Right ventricle myocardium inferior (tissue), 1 donor: ENCODE data around the gene SLC6A12. TPM values are rescaled to one million over a fixed set of nuclear protein-coding genes. Genes with fewer than 3 reads are reported as not detected.

ENCODE experiments used
- ATAC-seq: fragments of 200-7000 bp; cut with Tn5 transposase; one replicate; pipeline ENCODE4 v1.9.1; 2020; ENCODE audit warnings: mild to moderate bottlenecking, moderate library complexity
- DNase-seq: peaks from one replicate; pipeline ENCODE4 v3.0.0; 2021; ENCODE audit errors: missing footprints
- intact Hi-C: fragments of 100-400 bp; cut with DNase I; formaldehyde crosslinking; loops from one replicate; pipeline ENCODE4 v1.11.0; 2022
- total RNA-seq: library from RNA; stranded (reverse); fragmentation: NEBNext Ultra II Directional; extraction: Animal tissue kit (Norgen Biotek cat#: 25700); gene quantifications from one replicate; pipeline ENCODE4 v1.2.1, GENCODE V29; 2021
- donor health status: DM: no; HTN: yes; CAD: no; lungs with severe emphysema.

Gene SLC6A12
- total RNA-seq, 1 donor from 2014 or later = 0.68 TPM

- intact Hi-C loops = loop anchor here (5.0 kb wide), 1 partner anchor 81 kb away; no protein-coding TSS in a partner anchor
- peak; percentile 3 for ATAC-seq
- peak; percentile 44 for DNase-seq
These were observed 25.7 kb downstream of the SLC6A12 start for GRCh38 chr12:187986-188909.

GRCh38 chr12:186006-186625, 27.8 kb downstream of the SLC6A12 start:
- intact Hi-C loops = loop anchor here (5.0 kb wide), 1 partner anchor 79 kb away; no protein-coding TSS in a partner anchor
- DNase-seq (peak; percentile 43), ATAC-seq (no peak)

DNA sequence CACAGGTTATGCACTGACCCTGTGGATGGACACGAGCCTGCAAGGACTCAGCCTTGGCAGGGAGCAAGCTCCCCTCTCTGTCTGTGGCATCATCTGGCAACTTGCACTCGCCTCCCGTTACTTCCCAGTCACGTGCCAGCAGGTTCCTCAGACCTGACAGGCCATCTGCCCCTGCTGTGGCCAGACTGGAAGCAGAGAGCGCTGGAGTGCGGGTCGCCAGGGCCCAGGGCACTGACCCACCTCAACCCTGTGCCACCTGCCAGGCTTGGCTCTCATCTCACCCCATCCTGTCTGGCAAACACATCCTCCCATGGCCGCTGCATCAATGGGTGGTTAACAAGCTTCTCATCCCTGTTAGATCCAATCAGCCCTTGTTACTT, 28.4 kb downstream of the SLC6A12 start:
- intact Hi-C loops = loop anchor here (5.0 kb wide), 1 partner anchor 78 kb away; no protein-coding TSS in a partner anchor
- DNase-seq (peak; percentile 33), ATAC-seq (no peak)

DNA sequence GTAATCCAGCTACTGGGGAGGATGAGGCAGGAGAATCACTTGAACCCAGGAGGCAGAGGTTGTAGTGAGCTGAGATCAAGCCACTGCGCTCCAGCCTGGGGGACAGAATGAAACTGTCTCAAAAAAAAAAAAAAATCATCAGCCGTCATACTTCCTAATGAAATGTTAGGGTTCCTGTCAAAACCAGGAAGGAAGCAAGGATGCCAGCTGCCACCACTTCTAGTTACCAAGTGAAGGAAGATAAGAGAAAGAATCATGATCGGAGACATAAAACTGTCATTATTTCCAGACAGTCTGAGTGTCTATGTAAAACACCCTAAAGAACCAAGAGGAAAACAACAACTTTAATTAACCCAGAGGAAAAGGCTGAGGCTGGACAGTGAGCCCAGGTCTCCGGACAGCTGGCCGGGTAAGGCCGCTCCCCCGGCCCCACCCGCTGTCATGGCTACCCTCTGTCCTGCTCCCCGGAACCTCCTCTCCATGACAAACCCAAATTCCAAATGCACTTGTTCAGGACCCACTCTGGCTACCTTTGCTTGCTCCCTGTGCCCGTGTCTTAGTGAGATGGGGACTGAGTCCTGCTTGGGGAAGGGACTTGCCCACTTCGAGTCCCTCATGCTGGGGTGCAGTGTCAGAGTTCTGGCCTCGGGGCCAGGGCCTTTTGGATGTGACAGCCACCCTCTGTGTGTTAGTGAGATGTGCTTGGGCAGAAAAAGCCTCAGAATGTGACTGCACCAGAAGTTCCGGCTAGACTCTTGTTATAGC, 29.0 kb downstream of the SLC6A12 start:
- intact Hi-C loops = loop anchor here (5.0 kb wide), 1 partner anchor 78 kb away; no protein-coding TSS in a partner anchor
- DNase-seq (peak; percentile 26), ATAC-seq (no peak)

DNA sequence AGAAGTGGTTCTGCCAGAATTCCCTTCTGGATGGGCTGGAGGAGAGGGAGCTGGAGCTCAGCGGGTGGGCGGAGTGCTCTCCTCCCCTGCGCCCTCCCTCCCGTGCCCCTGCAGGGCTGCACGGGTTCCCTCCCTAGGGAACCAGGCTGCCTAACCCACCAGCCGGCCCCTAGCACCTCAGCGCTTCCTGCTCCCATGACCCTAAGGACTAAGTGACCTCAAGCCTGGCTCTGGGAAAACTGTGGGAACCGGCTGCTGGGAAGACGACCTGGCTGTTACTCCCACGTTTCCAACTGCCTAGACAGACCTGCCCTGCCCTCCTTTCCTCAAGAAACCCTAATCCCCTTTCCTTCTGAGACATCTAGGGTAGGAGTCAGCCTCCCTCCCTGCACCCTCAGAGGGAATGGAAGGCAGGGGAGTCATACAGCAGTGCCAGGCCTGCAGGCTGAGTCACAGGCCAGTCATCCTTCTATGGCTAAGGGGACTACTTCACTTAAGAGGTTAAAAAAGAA, 31.5 kb downstream of the SLC6A12 start:
- intact Hi-C loops = no loop called here
- peak; percentile 33 for ATAC-seq
- DNase-seq = peak; percentile 35

- peak; percentile 70 for DNase-seq
- ATAC-seq = no peak
- intact Hi-C loops = no loop called here
These were observed 32.0 kb downstream of the SLC6A12 start for GRCh38 chr12:181921-182320.

DNA sequence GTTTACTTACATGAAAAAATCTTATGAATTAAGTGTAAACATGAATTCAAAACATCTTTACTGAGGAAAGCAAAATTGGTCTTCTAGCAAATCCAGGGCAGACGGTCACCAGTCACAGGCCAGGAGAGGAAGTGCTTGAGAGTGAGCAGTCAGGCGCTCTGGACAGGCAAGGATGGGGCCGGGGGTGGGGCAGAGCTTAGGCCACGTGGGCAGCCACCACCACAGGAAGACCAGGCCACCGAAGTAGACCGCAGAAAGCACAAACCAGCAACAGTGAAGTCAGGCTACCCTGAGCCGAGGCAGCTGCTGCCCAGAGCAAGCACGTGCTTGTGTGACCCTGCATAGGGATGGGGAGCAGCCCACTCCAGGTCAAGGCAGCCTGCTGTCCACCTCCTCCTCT, 33.5 kb downstream of the SLC6A12 start:
- DNase-seq (peak; percentile 67), ATAC-seq (peak; percentile 43)
- intact Hi-C loops = no loop called here

DNA sequence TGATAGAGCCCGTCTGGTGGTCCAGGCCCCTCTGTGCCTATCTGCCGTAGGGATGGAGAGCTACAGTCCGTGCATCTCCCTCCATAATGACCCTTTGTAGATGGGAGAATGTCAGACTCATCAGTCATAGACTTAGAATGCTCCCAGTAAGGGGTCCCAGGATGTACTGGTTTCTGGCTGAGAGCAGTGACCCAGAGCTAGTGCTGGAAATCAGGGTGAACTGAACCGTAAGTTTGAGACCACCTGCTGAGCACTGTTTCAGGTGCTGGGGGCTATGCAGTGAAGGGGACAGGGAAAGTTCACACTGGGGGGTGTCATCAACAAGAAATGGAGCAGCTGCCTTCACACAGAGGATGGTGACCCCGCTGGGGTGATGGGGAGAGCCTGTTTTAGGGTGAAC, 34.1 kb downstream of the SLC6A12 start:
- ATAC-seq (no peak), DNase-seq (peak; percentile 18)
- intact Hi-C loops = no loop called here

DNA sequence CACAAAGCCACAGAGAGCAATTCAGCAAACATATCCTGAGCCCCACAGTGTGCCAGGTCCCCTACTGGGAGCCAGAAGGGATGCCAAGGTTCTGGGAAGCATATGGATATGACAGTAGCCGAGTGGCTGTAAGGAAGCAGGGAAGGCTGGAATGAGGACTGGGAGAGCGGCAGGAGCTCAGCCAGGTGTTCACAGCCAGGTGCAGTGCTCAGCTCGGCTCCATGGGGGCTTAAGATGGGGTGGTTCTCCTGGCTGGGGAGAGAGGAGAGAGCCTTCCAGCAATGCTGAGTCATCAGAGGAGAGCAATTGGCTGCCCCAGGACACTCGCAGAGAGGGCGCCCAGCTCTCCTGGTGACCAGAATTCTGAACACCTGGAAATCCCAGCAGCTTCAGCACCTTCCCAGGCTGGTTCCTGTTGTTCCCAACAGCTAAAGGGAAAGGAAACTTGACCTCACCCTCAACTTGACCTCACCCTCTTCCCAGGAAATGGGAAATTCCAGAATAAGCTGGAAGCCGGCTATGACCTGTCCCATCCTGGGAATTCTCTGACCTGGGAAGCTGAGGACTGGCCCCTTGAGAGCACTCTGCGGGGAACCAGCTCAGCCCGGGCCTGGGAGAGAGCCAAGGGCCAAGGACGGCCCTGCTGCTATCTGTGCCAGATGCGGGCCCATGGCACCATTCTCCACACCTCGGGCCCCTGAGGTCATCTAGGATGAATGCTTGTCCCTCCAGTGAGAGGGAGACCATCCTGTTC, 34.6 kb downstream of the SLC6A12 start:
- intact Hi-C loops = no loop called here
- peak; percentile 61 for DNase-seq
- no peak for ATAC-seq

GRCh38 chr12:178829-179109, 35.2 kb downstream of the SLC6A12 start:
- intact Hi-C loops = no loop called here
- no peak for ATAC-seq
- DNase-seq = peak; percentile 45

DNA sequence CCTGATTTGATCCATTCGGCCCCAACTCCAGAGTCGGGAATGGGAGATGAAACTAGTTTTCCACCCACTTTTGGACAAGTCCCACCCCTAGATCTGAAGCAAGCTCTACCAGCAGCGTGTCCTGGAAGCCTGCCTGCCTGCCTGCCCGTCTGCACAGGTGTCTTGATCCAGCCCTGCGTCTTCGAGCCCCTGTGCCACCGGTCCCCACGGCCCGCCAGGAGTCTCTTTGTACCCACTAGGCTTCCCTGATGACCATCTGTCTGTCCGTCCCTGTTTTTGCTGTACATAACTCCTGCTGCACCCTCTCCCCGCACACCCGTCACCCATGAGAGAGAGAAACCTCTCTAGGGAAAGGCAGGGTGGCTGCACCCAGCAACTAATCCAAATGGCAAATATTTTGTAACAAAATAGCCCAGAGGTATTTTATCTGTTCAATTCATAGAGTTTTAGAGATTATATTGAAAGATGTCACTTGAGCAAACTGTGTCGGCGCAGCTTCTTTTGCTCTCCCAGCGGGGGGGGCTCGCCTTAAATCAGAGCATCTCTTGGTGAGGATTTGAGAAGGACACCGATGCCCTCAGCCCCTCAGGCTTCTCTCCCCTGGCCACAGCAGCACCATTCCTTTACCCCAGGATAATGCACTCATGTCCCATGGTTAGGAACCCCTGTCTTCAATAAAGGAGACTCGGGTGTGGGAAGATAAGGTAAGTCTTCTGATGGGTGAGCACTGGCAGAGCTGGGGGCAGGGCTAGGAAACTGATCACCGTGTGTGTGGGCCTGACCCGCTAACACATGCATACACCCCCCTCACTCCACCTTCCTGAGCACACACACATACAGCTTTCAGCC, 35.8 kb downstream of the SLC6A12 start:
- DNase-seq = peak; percentile 51
- intact Hi-C loops = no loop called here
- ATAC-seq = no peak

DNA sequence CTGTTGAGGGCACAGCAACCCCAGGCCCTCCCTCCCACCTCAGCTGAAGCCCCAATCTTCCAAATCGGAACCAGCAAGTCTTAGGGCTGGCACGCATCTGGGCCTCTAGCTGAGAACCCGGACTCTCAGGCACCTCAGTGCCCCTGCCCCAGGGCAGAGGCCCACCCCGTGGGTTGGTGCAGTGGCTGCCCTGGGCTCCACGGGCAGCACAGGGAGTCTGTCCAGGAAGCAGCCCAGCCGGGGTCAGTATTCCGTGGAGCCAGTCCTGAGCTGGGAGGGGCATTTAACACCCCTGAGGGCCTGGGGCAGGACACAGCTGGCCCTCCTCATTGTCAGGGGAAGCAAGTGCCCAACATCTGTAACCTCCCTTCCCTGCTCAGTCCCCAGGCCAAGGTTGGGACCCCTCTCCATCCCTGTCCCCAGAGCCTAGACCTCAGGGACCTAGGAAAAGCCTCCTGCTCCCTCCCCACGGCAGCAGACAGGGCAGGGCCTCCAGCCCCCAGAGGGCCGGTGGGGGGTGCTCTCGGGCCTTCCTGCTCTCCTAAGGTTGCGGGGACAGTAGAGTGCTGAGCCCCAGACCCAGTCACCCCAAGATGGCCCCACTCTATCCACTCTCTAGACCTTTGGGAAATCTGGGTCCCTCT, 36.5 kb downstream of the SLC6A12 start:
- DNase-seq = peak; percentile 58
- ATAC-seq = no peak
- intact Hi-C loops = no loop called here

DNA sequence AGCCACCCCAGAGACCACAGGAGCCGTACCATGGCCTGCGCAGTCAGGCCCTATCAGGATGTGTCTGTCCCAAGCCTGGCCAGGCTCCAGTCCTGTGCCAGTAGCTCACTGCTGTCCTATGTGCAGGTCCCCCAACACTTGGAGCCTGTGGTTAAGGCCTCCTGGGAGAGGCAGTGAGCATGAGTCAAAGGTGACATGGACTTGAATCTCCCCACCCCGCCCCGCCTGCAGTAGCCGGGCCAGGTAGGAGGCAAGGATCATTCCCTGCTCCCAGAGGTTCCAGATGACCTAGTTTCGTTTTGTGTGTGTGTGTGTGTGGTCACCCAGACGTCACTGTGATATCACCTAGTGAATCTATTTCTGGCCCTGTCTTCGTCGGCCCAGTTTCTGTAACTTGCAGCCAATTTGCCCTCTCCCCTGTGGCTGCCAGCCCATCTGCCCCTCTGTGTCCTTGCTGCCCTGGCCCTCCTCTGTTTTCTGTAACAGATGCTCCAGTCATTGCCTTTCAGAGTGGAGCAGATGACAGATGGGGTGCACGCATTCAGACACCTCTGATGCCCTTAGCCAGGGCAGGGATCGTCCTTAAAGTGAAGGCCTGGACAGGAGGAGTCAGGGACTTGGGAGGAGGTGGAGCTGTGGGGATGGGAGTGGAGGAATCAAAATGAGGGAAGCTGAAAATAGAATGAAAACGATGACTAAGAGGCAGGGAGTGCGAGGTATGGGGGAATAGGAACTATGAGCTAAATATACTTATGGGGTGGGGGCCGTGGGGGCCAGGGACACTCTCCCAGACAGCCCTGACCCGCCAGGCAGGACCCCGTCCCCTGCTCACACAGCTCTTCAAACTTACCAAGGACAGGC, 37.4 kb downstream of the SLC6A12 start:
- intact Hi-C loops = no loop called here
- DNase-seq (peak; percentile 60), ATAC-seq (peak; percentile 32)

DNA sequence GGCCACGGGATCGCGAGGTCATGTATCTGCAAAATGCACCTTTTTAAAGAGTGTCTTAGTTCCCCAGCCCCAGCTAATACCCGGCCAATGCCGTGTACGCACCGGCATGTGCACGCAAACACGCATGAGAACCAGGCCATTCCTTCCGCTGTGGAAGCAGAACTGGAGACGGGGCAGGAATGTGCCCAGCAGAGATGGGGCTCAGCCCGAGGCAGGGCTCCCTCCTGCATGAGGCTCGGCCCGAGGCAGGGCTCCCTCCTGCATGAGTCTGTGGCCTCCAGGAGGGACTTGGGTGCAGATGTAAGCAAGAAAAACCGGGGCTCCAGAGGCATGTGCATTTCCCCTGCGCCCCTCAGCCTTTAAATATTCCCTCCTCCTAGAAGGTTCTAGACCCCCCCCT, 38.2 kb downstream of the SLC6A12 start:
- ATAC-seq (no peak), DNase-seq (peak; percentile 59)
- intact Hi-C loops = no loop called here

GRCh38 chr12:175250-175649, 38.7 kb downstream of the SLC6A12 start:
- DNase-seq = peak; percentile 76
- intact Hi-C loops = no loop called here
- peak; percentile 56 for ATAC-seq

GRCh38 chr12:174596-174995, 39.4 kb downstream of the SLC6A12 start:
- intact Hi-C loops = no loop called here
- DNase-seq (peak; percentile 46), ATAC-seq (no peak)
